RWPE2 (cell line): Measurements from ENCODE around the gene ALOX5.

ENCODE experiments used
- ATAC-seq: fragments of 200-7000 bp; cut with Tn5 transposase; 3 replicates; pipeline ENCODE4 v1.9.1; 2021; ENCODE audit warnings: low read depth
- DNase-seq: peaks from one replicate; pipeline ENCODE4 v3.0.0-alpha.2; 2020; ENCODE audit warnings: low spot score
- H3K27ac ChIP-seq: fragments of 450-650 bp; 2 replicates; pipeline ENCODE4 v1.5.1; 2017; ENCODE audit warnings: mild to moderate bottlenecking; ENCODE audit not compliant: poor library complexity, severe bottlenecking
- H3K27me3 ChIP-seq: fragments of 250-450 bp; sonication (Bioruptor Pico); 2 replicates; pipeline ENCODE4 v1.5.1; 2021; ENCODE audit warnings: mild to moderate bottlenecking, moderate library complexity; ENCODE audit not compliant: insufficient read depth, poor library complexity, severe bottlenecking
- H3K36me3 ChIP-seq: fragments of 250-450 bp; sonication (Bioruptor Pico); 2 replicates; pipeline ENCODE4 v1.5.1; 2020; ENCODE audit warnings: low read depth, mild to moderate bottlenecking, moderate library complexity
- H3K4me1 ChIP-seq: fragments of 250-450 bp; sonication (Bioruptor Pico); 2 replicates; pipeline ENCODE4 v1.5.1; 2021; ENCODE audit warnings: mild to moderate bottlenecking, moderate library complexity; ENCODE audit not compliant: insufficient read depth, poor library complexity, severe bottlenecking
- H3K4me3 ChIP-seq: fragments of 250-450 bp; sonication (Bioruptor Pico); 2 replicates; pipeline ENCODE4 v1.5.1; 2021; ENCODE audit warnings: mild to moderate bottlenecking, moderate library complexity; ENCODE audit not compliant: severe bottlenecking
- H3K9me3 ChIP-seq: fragments of 250-450 bp; sonication (Bioruptor Pico); 2 replicates; pipeline ENCODE4 v1.5.1; 2021; ENCODE audit warnings: mild to moderate bottlenecking, moderate library complexity; ENCODE audit not compliant: severe bottlenecking
- CTCF ChIP-seq: fragments of 450-650 bp; IDR thresholded peaks from one replicate; pipeline ENCODE4 v1.5.1; 2017; ENCODE audit warnings: mild to moderate bottlenecking, moderate library complexity; ENCODE audit not compliant: poor library complexity, severe bottlenecking

The ALOX5 gene

GRCh38 chr10:45380903-45381620, 7.0 kb downstream of the ALOX5 start:
- Histone ChIP-seq H3K4me3 (no peak overlapping the region), H3K27me3 (no peaks in the 10 kb centered on the region), H3K27ac (no peak overlapping the region), H3K36me3 (no peaks in the 10 kb centered on the region), H3K4me1 (no peaks in the 10 kb centered on the region), H3K9me3 (no peaks in the 10 kb centered on the region)
- ATAC-seq (no peak), DNase-seq (no peak)
- TF ChIP-seq CTCF = no peak

GRCh38 chr10:45382591-45382990, 8.6 kb downstream of the ALOX5 start:
- DNase-seq = no peak
- ATAC-seq = no peak

DNA sequence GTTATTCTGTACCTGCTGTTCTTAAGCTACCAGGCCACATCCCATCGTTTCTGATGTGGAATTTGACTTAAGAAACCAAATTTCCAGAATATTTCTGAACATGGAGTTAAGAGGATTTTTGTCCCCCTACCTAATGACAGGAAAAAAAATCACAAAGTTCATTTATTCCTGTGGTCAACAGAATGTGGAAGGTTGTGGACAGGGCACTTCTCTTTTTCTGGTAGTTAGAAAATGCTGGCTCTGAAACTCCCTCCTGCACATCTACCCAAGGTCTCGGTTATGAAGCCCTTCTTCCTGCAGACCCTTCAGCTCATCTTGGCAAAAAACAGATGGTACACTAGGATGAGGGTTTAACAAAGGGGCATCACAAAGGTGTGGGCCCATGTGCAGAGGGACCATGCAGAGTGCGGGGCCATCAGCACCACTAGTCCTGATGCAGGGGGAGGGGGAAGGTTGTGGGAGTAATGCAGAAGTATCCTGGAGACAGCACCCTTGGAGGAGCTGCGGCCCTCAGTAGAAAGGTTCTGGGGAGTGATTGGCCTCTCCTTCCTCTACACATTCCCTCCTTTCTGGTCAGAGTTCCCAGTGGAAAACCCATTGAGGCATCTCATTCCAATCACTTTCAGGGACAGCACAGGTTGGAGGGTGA, 9.8 kb downstream of the ALOX5 start:
- Histone ChIP-seq H3K27ac (no peak overlapping the region), H3K4me3 (no peak overlapping the region), H3K9me3 (no peaks in the 10 kb centered on the region), H3K36me3 (no peaks in the 10 kb centered on the region), H3K27me3 (no peaks in the 10 kb centered on the region), H3K4me1 (no peaks in the 10 kb centered on the region)
- DNase-seq (no peak), ATAC-seq (no peak)
- no peak for TF ChIP-seq CTCF

More at GRCh38 chr10:45382591-45382990, 8.6 kb downstream of the ALOX5 start:
- Histone ChIP-seq H3K4me3 (no peak overlapping the region), H3K27me3 (no peaks in the 10 kb centered on the region), H3K4me1 (no peaks in the 10 kb centered on the region), H3K27ac (no peak overlapping the region), H3K36me3 (no peaks in the 10 kb centered on the region), H3K9me3 (no peaks in the 10 kb centered on the region)
- no peak for TF ChIP-seq CTCF

DNA sequence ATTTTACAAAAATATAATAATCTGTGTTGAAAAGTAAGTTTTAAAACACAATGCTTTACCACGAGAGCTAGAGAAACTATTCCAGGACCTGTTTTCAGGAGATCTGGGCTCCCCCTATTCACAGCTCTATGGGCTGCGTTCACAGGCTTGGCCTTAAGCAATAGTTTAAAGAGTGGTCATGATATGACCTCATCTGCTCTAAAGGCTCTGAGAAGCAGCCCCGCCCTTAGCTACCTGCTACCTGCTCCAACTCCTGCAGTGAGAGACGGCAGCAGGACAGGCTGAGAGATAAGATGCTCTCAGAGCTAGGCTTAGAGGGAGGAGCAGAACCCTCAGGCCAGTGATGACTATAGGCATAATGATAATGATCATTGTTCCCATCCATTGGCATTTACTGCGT, 12.6 kb downstream of the ALOX5 start:
- DNase-seq (no peak), ATAC-seq (peak; percentile 58; the same call in 1 of the 3 replicates)
- Histone ChIP-seq H3K4me1 (no peaks in the 10 kb centered on the region), H3K4me3 (no peak overlapping the region), H3K27me3 (no peaks in the 10 kb centered on the region), H3K27ac (no peak overlapping the region), H3K9me3 (no peaks in the 10 kb centered on the region), H3K36me3 (no peaks in the 10 kb centered on the region)
- no peak for TF ChIP-seq CTCF
